ENCODE data around the gene NECAB2. TPM values are rescaled to one million over a fixed set of nuclear protein-coding genes. Genes with fewer than 3 reads are reported as not detected.

The NECAB2 gene
- total RNA-seq, 1 donor from 2014 or later = not detected

GRCh38 chr16:84007965-84008364, 39.9 kb downstream of the NECAB2 start:
- POLR2A ChIA-PET = no interaction called here
- no peak overlapping the region for H3K4me3 Mint-ChIP-seq

GRCh38 chr16:84009282-84009681, 41.2 kb downstream of the NECAB2 start:
- TF ChIP-seq CTCF (IDR thresholded peaks at IDR 0.05) = no peak
- CTCF ChIA-PET = no interaction called here
- Mint-ChIP-seq H3K27me3 (peaks cover 2% of the 10 kb centered on the region), H3K4me1 (peaks cover 4% of the 10 kb centered on the region), H3K9me3 (no peaks in the 10 kb centered on the region), H3K36me3 (ENCODE audit: low read depth) (no peaks in the 10 kb centered on the region), H3K27ac (no peak overlapping the region), H3K4me3 (no peak overlapping the region)
- DNase-seq (no peak), ATAC-seq (ENCODE audit: low read depth) (no peak)
- POLR2A ChIA-PET = no interaction called here
- intact Hi-C loops (cut with micrococcal nuclease) = no loop called here

More at GRCh38 chr16:84007965-84008364, 39.9 kb downstream of the NECAB2 start:
- Mint-ChIP-seq H3K4me1 (no peaks in the 10 kb centered on the region), H3K27me3 (peaks cover 2% of the 10 kb centered on the region), H3K36me3 (ENCODE audit: low read depth) (no peaks in the 10 kb centered on the region), H3K27ac (no peak overlapping the region), H3K9me3 (no peaks in the 10 kb centered on the region)
- ATAC-seq (ENCODE audit: low read depth) (no peak), DNase-seq (no peak)
- intact Hi-C loops (cut with micrococcal nuclease) = no loop called here
- TF ChIP-seq CTCF (IDR thresholded peaks at IDR 0.05) = no peak
- CTCF ChIA-PET = no interaction called here

GRCh38 chr16:84013787-84014569, 45.9 kb downstream of the NECAB2 start:
- no peak overlapping the region for H3K4me3 Mint-ChIP-seq
- ChIA-PET CTCF (no interaction called here), POLR2A (interaction anchor here (0.6 to 0.7 kb wide), 2 partner anchors 14 to 201 kb away, joined by 3 to 4 read pairs; no protein-coding TSS in a partner anchor)
- no peak for DNase-seq
- H3K9me3 Mint-ChIP-seq = peaks cover 4% of the 10 kb centered on the region
- peak; percentile 75 for ATAC-seq (ENCODE audit: low read depth)
- TF ChIP-seq CTCF (IDR thresholded peaks at IDR 0.05) = no peak
- no peak overlapping the region for H3K27ac Mint-ChIP-seq
- no peaks in the 10 kb centered on the region for H3K36me3 Mint-ChIP-seq (ENCODE audit: low read depth)
- peaks cover 8% of the 10 kb centered on the region for H3K4me1 Mint-ChIP-seq
- intact Hi-C loops (cut with micrococcal nuclease) = loop anchor here (5.0 kb wide), 1 partner anchor 133 kb away; the partner anchor contains the start of genes DNAAF1 and HSDL1
- H3K27me3 Mint-ChIP-seq = no peaks in the 10 kb centered on the region

- Mint-ChIP-seq H3K36me3 (ENCODE audit: low read depth) (no peaks in the 10 kb centered on the region), H3K27ac (no peak overlapping the region), H3K9me3 (peaks cover 4% of the 10 kb centered on the region), H3K4me3 (no peak overlapping the region), H3K27me3 (no peaks in the 10 kb centered on the region), H3K4me1 (peaks cover 8% of the 10 kb centered on the region)
- CTCF ChIA-PET = no interaction called here
- POLR2A ChIA-PET = no interaction called here
- DNase-seq = no peak
- intact Hi-C loops (cut with micrococcal nuclease) = loop anchor here (5.0 kb wide), 1 partner anchor 133 kb away; the partner anchor contains the start of genes DNAAF1 and HSDL1
- no peak for ATAC-seq (ENCODE audit: low read depth)
- TF ChIP-seq CTCF (IDR thresholded peaks at IDR 0.05) = no peak
Observed at GRCh38 chr16:84014570-84015327, 46.7 kb downstream of the NECAB2 start.

DNA sequence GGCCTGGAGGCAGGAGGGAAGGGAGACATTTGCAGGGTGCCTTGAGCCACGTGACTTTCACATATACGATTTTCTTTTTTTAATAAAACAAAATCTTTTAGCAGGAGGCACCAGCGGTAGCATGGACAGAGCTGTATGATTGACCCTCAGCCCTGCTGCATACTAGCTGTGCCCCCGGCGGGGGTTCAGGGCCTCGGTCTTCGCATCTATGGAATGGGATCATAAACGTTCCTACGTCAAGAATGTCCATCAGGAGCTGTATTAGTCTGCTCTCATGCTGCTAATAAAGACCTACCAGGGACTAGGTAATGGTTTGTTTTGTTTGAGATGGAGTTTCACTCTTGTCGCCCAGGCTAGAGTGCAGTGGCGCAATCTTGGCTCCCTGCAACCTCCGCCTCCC, 47.4 kb downstream of the NECAB2 start:
- intact Hi-C loops (cut with micrococcal nuclease) = no loop called here
- Mint-ChIP-seq H3K27me3 (no peaks in the 10 kb centered on the region), H3K27ac (no peak overlapping the region), H3K4me3 (no peak overlapping the region), H3K9me3 (peaks cover 4% of the 10 kb centered on the region), H3K4me1 (peaks cover 8% of the 10 kb centered on the region), H3K36me3 (ENCODE audit: low read depth) (no peaks in the 10 kb centered on the region)
- CTCF ChIA-PET = no interaction called here
- ATAC-seq (ENCODE audit: low read depth) = no peak
- POLR2A ChIA-PET = no interaction called here
- DNase-seq = no peak
- TF ChIP-seq CTCF (IDR thresholded peaks at IDR 0.05) = no peak

Measured in activated B cell treated with CpG ODN at 0.5 μM for 24 hours (primary cell).